Subcutaneous abdominal adipose tissue (tissue), 5 donors: ENCODE results near the gene TPO.
"Not testable (repeated sequence)": the region's sequence is repeated elsewhere in the genome, so short reads cannot be mapped to it uniquely, and the experiment has no call there.

Experiments
- H3K27ac ChIP-seq: one replicate; pipeline ENCODE4 v1.7.0; 2013; ENCODE audit warnings: low read depth, mild to moderate bottlenecking, inconsistent platforms, low read length, moderate library complexity
- H3K27me3 ChIP-seq, 5 donors: one replicate each; pipeline ENCODE4 v1.7.0; 2013; ENCODE audit warnings: low read length in 5 of 5, inconsistent platforms in 1 of 5; ENCODE audit not compliant: control insufficient read depth in 5 of 5, insufficient read depth in 4 of 5
- H3K36me3 ChIP-seq, 5 donors: one replicate each; pipeline ENCODE4 v1.7.0; 2013; ENCODE audit warnings: low read length in 5 of 5; ENCODE audit not compliant: control insufficient read depth in 5 of 5, insufficient read depth in 5 of 5
- H3K4me1 ChIP-seq, 5 donors: one replicate each; pipeline ENCODE4 v1.7.0; 2013; ENCODE audit warnings: low read length in 5 of 5, mild to moderate bottlenecking in 3 of 5, moderate library complexity in 1 of 5; ENCODE audit not compliant: control insufficient read depth in 5 of 5, insufficient read depth in 5 of 5
- H3K4me3 ChIP-seq, 5 donors: one replicate each; pipeline ENCODE4 v1.7.0; 2013; ENCODE audit warnings: low read length in 5 of 5, low read depth in 1 of 5
- H3K9ac ChIP-seq, 5 donors: one replicate each; pipeline ENCODE4 v1.7.0; 2013; ENCODE audit warnings: low read length in 5 of 5, mild to moderate bottlenecking in 4 of 5, moderate library complexity in 3 of 5
- H3K9me3 ChIP-seq, 5 donors: one replicate each; pipeline ENCODE4 v1.7.0; 2013; ENCODE audit warnings: low read length in 5 of 5; ENCODE audit not compliant: control insufficient read depth in 5 of 5
- donor health status: healthy.
- donor health status: healthy.
- donor health status: healthy.
- donor health status: healthy.
- donor health status: healthy.

TPO gene

GRCh38 chr2:1402064-1402463 is 11.2 kb upstream of the TPO start:
- peaks cover 0 to 12% (median 5%) of the 10 kb centered on the region in 5 donors for H3K27me3 ChIP-seq
- H3K9ac ChIP-seq = no peak overlapping the region
- H3K9me3 ChIP-seq = no peaks in the 10 kb centered on the region
- H3K36me3 ChIP-seq = no peaks in the 10 kb centered on the region
- H3K4me1 ChIP-seq = peaks cover 0 to 7% (median 0%) of the 10 kb centered on the region in 5 donors
- H3K4me3 ChIP-seq = no peak overlapping the region
- H3K27ac ChIP-seq = no peak overlapping the region

GRCh38 chr2:1403565-1403964 is 9.7 kb upstream of the TPO start:
- H3K27me3 ChIP-seq = peaks cover 0 to 5% (median 0%) of the 10 kb centered on the region in 5 donors
- no peaks in the 10 kb centered on the region for H3K36me3 ChIP-seq
- no peaks in the 10 kb centered on the region for H3K9me3 ChIP-seq
- H3K9ac ChIP-seq = no peak overlapping the region
- H3K27ac ChIP-seq = no peak overlapping the region
- no peak overlapping the region for H3K4me3 ChIP-seq
- H3K4me1 ChIP-seq = peaks cover 0 to 7% (median 0%) of the 10 kb centered on the region in 5 donors

GRCh38 chr2:1405124-1405523 is 8.1 kb upstream of the TPO start:
- Histone ChIP-seq H3K4me3 (no peak overlapping the region), H3K27ac (no peak overlapping the region), H3K4me1 (no peaks in the 10 kb centered on the region), H3K9ac (no peak overlapping the region), H3K9me3 (no peaks in the 10 kb centered on the region), H3K27me3 (peaks cover 0 to 2% (median 0%) of the 10 kb centered on the region in 5 donors), H3K36me3 (no peaks in the 10 kb centered on the region)

GRCh38 chr2:1405967-1406366 is 7.3 kb upstream of the TPO start:
- no peaks in the 10 kb centered on the region for H3K4me1 ChIP-seq
- no peaks in the 10 kb centered on the region for H3K9me3 ChIP-seq
- no peak overlapping the region for H3K4me3 ChIP-seq
- no peaks in the 10 kb centered on the region for H3K36me3 ChIP-seq
- no peak overlapping the region for H3K27ac ChIP-seq
- peaks cover 0 to 2% (median 0%) of the 10 kb centered on the region in 5 donors for H3K27me3 ChIP-seq
- H3K9ac ChIP-seq = no peak overlapping the region

GRCh38 chr2:1406434-1406833 is 6.8 kb upstream of the TPO start:
- H3K27me3 ChIP-seq = peaks cover 0 to 2% (median 0%) of the 10 kb centered on the region in 5 donors
- H3K9ac ChIP-seq = no peak overlapping the region
- no peaks in the 10 kb centered on the region for H3K36me3 ChIP-seq
- H3K9me3 ChIP-seq = no peaks in the 10 kb centered on the region
- no peak overlapping the region for H3K4me3 ChIP-seq
- no peak overlapping the region for H3K27ac ChIP-seq
- H3K4me1 ChIP-seq = no peaks in the 10 kb centered on the region

- Histone ChIP-seq H3K9ac (no peak overlapping the region), H3K9me3 (no peaks in the 10 kb centered on the region), H3K4me1 (no peaks in the 10 kb centered on the region), H3K4me3 (no peak overlapping the region), H3K36me3 (no peaks in the 10 kb centered on the region), H3K27ac (no peak overlapping the region), H3K27me3 (peaks cover 0 to 2% (median 0%) of the 10 kb centered on the region in 5 donors)
Observed at GRCh38 chr2:1407950-1408675, 5.2 kb upstream of the TPO start.

- Histone ChIP-seq H3K27me3 (no peaks in the 10 kb centered on the region), H3K9ac (no peak overlapping the region), H3K4me3 (no peak overlapping the region), H3K9me3 (no peaks in the 10 kb centered on the region), H3K36me3 (peaks cover 0 to 4% (median 0%) of the 10 kb centered on the region in 5 donors), H3K4me1 (no peaks in the 10 kb centered on the region), H3K27ac (no peak overlapping the region)
Observed at GRCh38 chr2:1414121-1414520, 858 bp downstream of the TPO start.

GRCh38 chr2:1414901-1415300 is 1.6 kb downstream of the TPO start:
- not testable (repeated sequence) for H3K9me3 ChIP-seq, H3K27me3 ChIP-seq, H3K4me3 ChIP-seq, H3K9ac ChIP-seq, H3K4me1 ChIP-seq, H3K27ac ChIP-seq, H3K36me3 ChIP-seq

GRCh38 chr2:1415501-1415900 is 2.2 kb downstream of the TPO start:
- H3K27ac ChIP-seq = no peak overlapping the region
- H3K4me1 ChIP-seq = no peaks in the 10 kb centered on the region
- no peaks in the 10 kb centered on the region for H3K9me3 ChIP-seq
- peaks cover 0 to 4% (median 0%) of the 10 kb centered on the region in 5 donors for H3K36me3 ChIP-seq
- H3K4me3 ChIP-seq = no peak overlapping the region
- no peak overlapping the region for H3K9ac ChIP-seq
- no peaks in the 10 kb centered on the region for H3K27me3 ChIP-seq

- no peaks in the 10 kb centered on the region for H3K9me3 ChIP-seq
- H3K27ac ChIP-seq = no peak overlapping the region
- peaks cover 0 to 6% (median 0%) of the 10 kb centered on the region in 5 donors for H3K36me3 ChIP-seq
- no peaks in the 10 kb centered on the region for H3K4me1 ChIP-seq
- H3K27me3 ChIP-seq = no peaks in the 10 kb centered on the region
- no peak overlapping the region for H3K4me3 ChIP-seq
- H3K9ac ChIP-seq = no peak overlapping the region
Observed at GRCh38 chr2:1418566-1418965, 5.3 kb downstream of the TPO start.
